ENCODE results near the gene XYLT2. TPM values are rescaled to one million over a fixed set of nuclear protein-coding genes. Genes with fewer than 3 reads are reported as not detected.

The XYLT2 gene
- total and polyA plus RNA-seq, 2 of the 13 experiments (the other 11 are each of a cell fraction or from before 2014, with no cell fraction given), result 17.0 to 22.1 TPM

GRCh38 chr17:50372758-50373556 lies 27.0 kb downstream of the XYLT2 start, which contains the start of the genes EME1 and MRPL27 (continued):
- TF ChIP-seq ZBTB33 (CRISPR knock-in tag; IDR thresholded peaks at IDR 0.05), result peak; percentile 34; the same call in 1 of the 2 replicates
- peak; percentile 73; the same call in 1 of the 2 replicates for TF ChIP-seq ZBTB8A (CRISPR knock-in tag; IDR thresholded peaks at IDR 0.05; ENCODE audit: borderline replicate concordance, low read depth)
- peak; percentile 100 for TF ChIP-seq SAP130 (CRISPR knock-in tag; IDR thresholded peaks at IDR 0.05; ENCODE audit: low read depth)
- no peak for TF ChIP-seq MLLT10 (CRISPR knock-in tag; IDR thresholded peaks at IDR 0.05)
- peak; percentile 95; the same call in 1 of the 2 replicates for TF ChIP-seq ZZZ3 (CRISPR knock-in tag; IDR thresholded peaks at IDR 0.05; ENCODE audit: borderline replicate concordance)
- peak; percentile 70; the same call in 1 of the 2 replicates for TF ChIP-seq PRDM10 (CRISPR knock-in tag; IDR thresholded peaks at IDR 0.05; ENCODE audit: low read depth)
- peak; percentile 44 for TF ChIP-seq JUN (CRISPR knock-in tag; IDR thresholded peaks at IDR 0.05)
- TF ChIP-seq RCOR2 (CRISPR knock-in tag; IDR thresholded peaks at IDR 0.05), result no peak
- TF ChIP-seq HIVEP1 (CRISPR knock-in tag; IDR thresholded peaks at IDR 0.05), result peak; percentile 93
- TF ChIP-seq ZBTB14 (CRISPR knock-in tag; IDR thresholded peaks at IDR 0.05), result peak; percentile 18; the same call in 1 of the 2 replicates
- TF ChIP-seq REL (CRISPR knock-in tag; conservative IDR thresholded peaks at IDR 0.05), result peak; percentile 73; the same call in 1 of the 2 replicates
- no peak for TF ChIP-seq ZNF326 (CRISPR knock-in tag; IDR thresholded peaks at IDR 0.05; ENCODE audit: borderline replicate concordance)
- peak; percentile 79; the same call in 1 of the 2 replicates for TF ChIP-seq SSRP1 (CRISPR knock-in tag; IDR thresholded peaks at IDR 0.05)
- TF ChIP-seq ZNF784 (CRISPR knock-in tag; IDR thresholded peaks at IDR 0.05; ENCODE audit: borderline replicate concordance), result peak; percentile 93; the same call in 1 of the 2 replicates
- TF ChIP-seq ZBTB1 (CRISPR knock-in tag; IDR thresholded peaks at IDR 0.05; ENCODE audit: borderline replicate concordance), result no peak
- no peak for TF ChIP-seq ARID3A (IDR thresholded peaks at IDR 0.05; ENCODE audit: low read depth, low read length)
- TF ChIP-seq ZNF746 (CRISPR knock-in tag; IDR thresholded peaks at IDR 0.05), result peak; percentile 67; the same call in 1 of the 2 replicates
- TF ChIP-seq SRSF1 (optimal IDR thresholded peaks at IDR 0.05; ENCODE audit: low read depth, low read length), result no peak
- TF ChIP-seq CHD4 (IDR thresholded peaks at IDR 0.05; ENCODE audit: borderline replicate concordance, low read length), result no peak
- peak; percentile 91 for TF ChIP-seq ZNF317 (CRISPR knock-in tag; IDR thresholded peaks at IDR 0.05)

All from HepG2 (cell line).